ENCODE results near the gene PARL. TPM values are rescaled to one million over a fixed set of nuclear protein-coding genes. Genes with fewer than 3 reads are reported as not detected.

PARL gene
- total RNA-seq, 2 experiments from 2014 or later = 80.0 to 83.5 TPM

GRCh38 chr3:183924956-183925355, 40.3 kb upstream of the PARL start:
- Mint-ChIP-seq H3K4me3 (no peak overlapping the region), H3K4me1 (ENCODE audit: low read depth) (no peaks in the 10 kb centered on the region), H3K9me3 (no peaks in the 10 kb centered on the region), H3K36me3 (ENCODE audit: low read depth) (peaks cover 3% of the 10 kb centered on the region), H3K27me3 (no peaks in the 10 kb centered on the region), H3K27ac (no peak overlapping the region)
- POLR2A ChIA-PET = no interaction called here
- CTCF ChIA-PET = no interaction called here
- DNase-seq (no peak), ATAC-seq (no peak)
- no peak for TF ChIP-seq CTCF (IDR thresholded peaks at IDR 0.05)
- intact Hi-C loops (cut with micrococcal nuclease) = no loop called here

- H3K9me3 Mint-ChIP-seq = no peaks in the 10 kb centered on the region
Measured at GRCh38 chr3:183924543-183924942, 39.9 kb upstream of the PARL start.

GRCh38 chr3:183922421-183922820, 37.7 kb upstream of the PARL start:
- Mint-ChIP-seq H3K27me3 (no peaks in the 10 kb centered on the region), H3K9me3 (no peaks in the 10 kb centered on the region), H3K4me1 (ENCODE audit: low read depth) (no peaks in the 10 kb centered on the region), H3K36me3 (ENCODE audit: low read depth) (peaks cover 2% of the 10 kb centered on the region), H3K27ac (no peak overlapping the region), H3K4me3 (no peak overlapping the region)
- DNase-seq (no peak), ATAC-seq (no peak)
- POLR2A ChIA-PET = interaction anchor here (0.6 to 1.2 kb wide), 2 partner anchors 11 to 13 kb away, joined by 3 read pairs; no protein-coding TSS in a partner anchor
- CTCF ChIA-PET = interaction anchor here (1.6 kb wide), 1 partner anchor 18 kb away, joined by 3 read pairs; no protein-coding TSS in a partner anchor
- intact Hi-C loops (cut with micrococcal nuclease) = no loop called here
- no peak for TF ChIP-seq CTCF (IDR thresholded peaks at IDR 0.05)

More at GRCh38 chr3:183924543-183924942, 39.9 kb upstream of the PARL start:
- intact Hi-C loops (cut with micrococcal nuclease) = no loop called here
- Mint-ChIP-seq H3K4me3 (no peak overlapping the region), H3K4me1 (ENCODE audit: low read depth) (no peaks in the 10 kb centered on the region), H3K27ac (no peak overlapping the region), H3K27me3 (no peaks in the 10 kb centered on the region), H3K36me3 (ENCODE audit: low read depth) (peaks cover 2% of the 10 kb centered on the region)
- ChIA-PET CTCF (no interaction called here), POLR2A (no interaction called here)
- TF ChIP-seq CTCF (IDR thresholded peaks at IDR 0.05) = no peak
- ATAC-seq (no peak), DNase-seq (no peak)

GRCh38 chr3:183921096-183921495, 36.4 kb upstream of the PARL start:
- H3K27me3 Mint-ChIP-seq = no peaks in the 10 kb centered on the region
- intact Hi-C loops (cut with micrococcal nuclease) = no loop called here
- ChIA-PET POLR2A (no interaction called here), CTCF (interaction anchor here (1.5 kb wide), 1 partner anchor 13 kb away, joined by 3 read pairs; no protein-coding TSS in a partner anchor)
- ATAC-seq (no peak), DNase-seq (no peak)
- H3K4me1 Mint-ChIP-seq (ENCODE audit: low read depth) = no peaks in the 10 kb centered on the region
- H3K36me3 Mint-ChIP-seq (ENCODE audit: low read depth) = no peaks in the 10 kb centered on the region
- H3K27ac Mint-ChIP-seq = no peak overlapping the region
- H3K9me3 Mint-ChIP-seq = no peaks in the 10 kb centered on the region
- no peak for TF ChIP-seq CTCF (IDR thresholded peaks at IDR 0.05)
- no peak overlapping the region for H3K4me3 Mint-ChIP-seq

GRCh38 chr3:183920416-183920815, 35.7 kb upstream of the PARL start:
- Mint-ChIP-seq H3K4me1 (ENCODE audit: low read depth) (no peaks in the 10 kb centered on the region), H3K4me3 (no peak overlapping the region), H3K27me3 (no peaks in the 10 kb centered on the region), H3K36me3 (ENCODE audit: low read depth) (no peaks in the 10 kb centered on the region), H3K27ac (no peak overlapping the region), H3K9me3 (no peaks in the 10 kb centered on the region)
- TF ChIP-seq CTCF (IDR thresholded peaks at IDR 0.05) = no peak
- ChIA-PET POLR2A (no interaction called here), CTCF (interaction anchor here (1.5 kb wide), 1 partner anchor 14 kb away, joined by 3 read pairs; no protein-coding TSS in a partner anchor)
- no peak for DNase-seq
- ATAC-seq = no peak
- intact Hi-C loops (cut with micrococcal nuclease) = no loop called here

Data from activated CD8-positive, alpha-beta T cell treated with anti-CD3 and anti-CD28 coated beads for 36 hours (primary cell).